ENCODE results near the gene AMDHD2.
A peak's percentile ranks its signal among the peaks of the same experiment; 100 is the strongest.
"Not testable (repeated sequence)": the region's sequence is repeated elsewhere in the genome, so short reads cannot be mapped to it uniquely, and the experiment has no call there.

The AMDHD2 gene

DNA sequence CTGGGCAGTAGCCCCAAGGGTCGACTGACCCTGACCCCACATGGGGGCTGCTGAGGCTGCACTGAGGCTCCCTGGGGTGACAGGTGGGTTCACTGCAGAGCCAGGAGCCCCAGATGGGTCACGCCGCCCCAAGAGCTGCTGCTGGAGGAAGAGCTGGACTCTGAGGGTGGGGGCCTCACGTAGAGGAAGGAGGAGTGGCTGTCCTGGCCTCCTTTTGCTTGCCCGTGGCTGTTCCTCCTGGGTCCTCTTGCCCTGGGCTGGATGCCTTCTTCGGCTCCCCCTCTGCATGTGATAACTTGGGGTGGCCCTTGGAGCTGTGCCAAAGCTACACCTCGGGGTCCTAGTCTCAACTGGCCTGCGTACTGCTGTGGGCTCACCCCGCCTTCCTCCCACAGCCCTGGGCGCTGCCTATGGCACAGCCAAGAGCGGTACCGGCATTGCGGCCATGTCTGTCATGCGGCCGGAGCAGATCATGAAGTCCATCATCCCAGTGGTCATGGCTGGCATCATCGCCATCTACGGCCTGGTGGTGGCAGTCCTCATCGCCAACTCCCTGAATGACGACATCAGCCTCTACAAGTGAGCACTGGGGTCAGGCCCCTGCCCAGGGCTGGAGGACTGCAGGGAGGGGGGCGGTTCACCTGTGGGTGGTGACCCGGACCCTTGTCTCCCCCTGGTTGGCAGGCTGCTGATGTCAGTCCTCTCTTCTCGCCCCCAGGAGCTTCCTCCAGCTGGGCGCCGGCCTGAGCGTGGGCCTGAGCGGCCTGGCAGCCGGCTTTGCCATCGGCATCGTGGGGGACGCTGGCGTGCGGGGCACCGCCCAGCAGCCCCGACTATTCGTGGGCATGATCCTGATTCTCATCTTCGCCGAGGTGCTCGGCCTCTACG, 1.1 kb upstream of the AMDHD2 start:
- no peak for DNase-seq

DNA sequence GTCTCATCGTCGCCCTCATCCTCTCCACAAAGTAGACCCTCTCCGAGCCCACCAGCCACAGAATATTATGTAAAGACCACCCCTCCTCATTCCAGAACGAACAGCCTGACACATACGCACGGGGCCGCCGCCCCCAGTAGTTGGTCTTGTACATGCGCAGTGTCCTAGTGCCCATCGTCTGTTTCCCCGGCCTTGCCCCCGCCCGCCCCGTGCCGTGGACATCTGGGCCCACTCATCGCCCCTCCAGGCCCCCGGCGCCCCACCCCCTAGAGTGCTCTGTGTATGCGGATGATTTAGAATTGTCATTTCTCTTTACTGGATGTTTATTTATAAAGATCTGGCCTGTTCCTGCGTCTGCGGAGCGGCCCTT, 475 bp upstream of the AMDHD2 start:
- DNase-seq = no peak

DNA sequence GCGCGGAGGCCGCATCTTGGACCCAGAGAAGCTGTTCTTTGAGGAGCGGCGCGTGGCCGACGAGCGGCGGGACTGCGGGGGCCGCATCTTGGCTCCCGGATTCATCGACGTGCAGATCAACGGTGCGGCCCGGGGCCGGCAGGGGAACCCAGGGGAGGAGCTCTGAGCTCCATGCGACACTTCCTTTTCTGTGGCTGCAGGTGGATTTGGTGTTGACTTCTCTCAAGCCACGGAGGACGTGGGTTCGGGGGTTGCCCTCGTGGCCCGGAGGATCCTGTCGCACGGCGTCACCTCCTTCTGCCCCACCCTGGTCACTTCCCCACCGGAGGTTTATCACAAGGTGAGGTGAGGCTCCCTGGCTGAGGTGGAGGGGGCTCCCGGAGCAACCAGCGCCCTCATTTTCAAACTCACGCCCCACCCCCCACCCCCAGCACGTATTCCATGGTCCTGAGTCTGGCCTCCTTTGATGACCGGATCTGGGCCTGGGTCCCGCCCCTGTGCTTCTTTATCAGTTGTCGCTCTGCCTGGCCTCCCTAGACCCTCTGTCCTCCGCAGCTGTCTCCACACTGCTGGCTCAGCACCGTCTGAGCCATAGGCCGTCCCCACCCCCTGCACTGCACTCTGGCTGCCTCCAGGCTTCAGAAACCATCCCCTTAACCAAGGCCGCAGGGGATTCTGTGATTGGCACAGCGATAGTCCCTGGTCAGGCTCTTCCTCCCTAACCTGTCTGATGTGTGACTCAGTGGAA, 787 bp downstream of the AMDHD2 start:
- DNase-seq = peak; percentile 57

DNA sequence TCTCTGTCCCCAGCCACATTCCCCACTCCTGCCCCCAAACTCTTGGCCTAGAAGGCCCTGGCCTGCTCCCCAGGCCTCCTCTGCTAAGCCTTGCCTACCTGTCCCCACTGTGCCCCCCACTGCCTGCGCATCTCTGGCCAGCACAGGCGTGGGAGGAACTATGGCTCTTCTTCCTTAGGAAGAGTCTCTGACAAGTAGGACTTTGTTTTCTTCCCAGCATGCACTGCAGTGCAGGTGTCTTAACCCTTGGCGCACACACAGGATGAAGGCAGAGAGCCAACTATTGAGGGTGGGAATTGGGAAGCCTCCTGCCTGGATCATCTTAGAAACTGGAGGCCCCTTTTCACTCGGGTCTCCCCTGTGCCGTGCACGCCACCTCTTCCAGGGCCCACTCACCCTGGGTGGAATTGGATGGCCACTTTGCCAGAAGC, 3.6 kb downstream of the AMDHD2 start:
- DNase-seq = no peak

DNA sequence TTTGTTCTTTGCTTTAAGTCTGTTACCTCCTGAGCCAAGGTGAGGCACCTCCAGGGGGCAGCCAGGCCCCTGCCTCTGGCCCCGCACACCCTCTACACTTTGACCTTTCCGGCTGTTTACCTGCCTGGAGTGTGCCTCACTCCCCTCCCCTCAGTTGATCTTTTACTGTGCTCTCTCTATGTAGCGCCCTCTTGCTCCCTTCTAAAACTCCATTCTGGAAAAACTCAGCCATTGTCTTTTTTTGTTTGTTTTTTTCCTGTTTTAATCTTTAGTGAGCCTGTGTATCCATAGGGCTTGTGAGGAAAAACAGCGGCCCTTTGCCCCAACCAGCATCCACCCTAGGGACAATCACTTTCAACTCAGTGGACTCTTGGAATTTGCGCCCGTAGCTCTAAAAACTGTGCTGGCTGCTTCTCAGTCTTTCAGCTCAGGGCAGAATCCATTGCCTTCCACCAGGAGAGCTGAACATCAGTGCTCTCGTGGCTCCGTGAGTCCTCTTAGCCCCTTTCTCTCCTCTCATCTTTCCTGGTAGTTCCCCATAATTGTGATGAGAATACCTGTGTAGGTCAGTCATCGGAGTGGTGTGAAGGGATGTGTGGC, 4.3 kb downstream of the AMDHD2 start:
- no peak for DNase-seq

DNA sequence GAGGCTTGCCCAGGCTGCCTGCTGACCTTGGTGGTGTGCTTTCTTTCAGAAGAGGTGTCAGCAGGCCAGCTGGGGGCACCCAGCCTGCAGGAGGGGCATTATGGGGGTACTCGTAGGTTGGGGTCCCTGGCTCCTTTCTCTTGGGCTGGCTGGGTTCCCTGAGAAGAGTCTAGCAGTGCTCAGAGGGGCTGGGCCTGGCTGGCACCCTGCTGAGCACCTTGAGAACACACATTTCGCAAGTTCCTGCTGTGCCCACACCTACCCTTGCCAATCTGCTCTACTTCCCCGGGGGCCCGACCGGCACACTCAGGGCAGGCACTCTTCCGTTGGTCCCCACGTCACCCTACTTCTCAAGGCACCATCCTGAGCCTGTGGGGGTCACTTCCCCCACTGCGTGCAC, 6.0 kb downstream of the AMDHD2 start:
- no peak for DNase-seq

DNA sequence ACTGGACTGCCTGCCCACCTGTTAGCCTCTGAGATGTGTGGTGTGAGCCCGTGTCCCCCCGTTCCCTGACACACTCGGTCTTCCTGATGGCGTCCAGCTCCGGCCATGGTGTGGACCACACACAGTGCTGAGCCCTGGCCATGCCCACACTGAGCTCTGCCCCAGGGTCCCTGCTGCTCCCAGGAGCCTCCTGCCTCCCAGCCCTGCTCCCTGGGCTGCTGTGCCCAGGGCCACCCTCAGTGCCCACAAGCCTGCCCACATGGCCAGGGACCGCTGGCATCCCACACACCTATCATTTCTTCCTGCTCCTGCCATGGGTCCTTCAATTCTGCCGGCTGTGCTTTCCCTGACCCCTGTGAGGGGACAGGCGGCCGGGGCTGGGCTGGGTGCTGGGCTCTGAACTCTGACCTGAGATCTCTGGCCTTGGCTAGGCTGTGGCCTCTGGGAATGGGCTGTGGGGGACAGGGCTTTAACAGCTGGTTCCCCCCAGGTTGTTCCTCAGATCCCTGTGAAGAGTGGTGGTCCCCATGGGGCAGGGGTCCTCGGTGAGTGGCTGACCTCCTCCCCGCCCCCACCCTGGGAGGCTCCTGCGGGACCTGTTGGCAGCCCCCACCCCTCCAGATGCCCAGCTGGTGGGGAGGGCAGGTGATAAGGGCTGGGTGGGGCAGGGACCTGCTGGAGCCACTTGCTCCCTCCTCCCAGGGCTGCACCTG, 7.1 kb downstream of the AMDHD2 start:
- no peak for DNase-seq

DNA sequence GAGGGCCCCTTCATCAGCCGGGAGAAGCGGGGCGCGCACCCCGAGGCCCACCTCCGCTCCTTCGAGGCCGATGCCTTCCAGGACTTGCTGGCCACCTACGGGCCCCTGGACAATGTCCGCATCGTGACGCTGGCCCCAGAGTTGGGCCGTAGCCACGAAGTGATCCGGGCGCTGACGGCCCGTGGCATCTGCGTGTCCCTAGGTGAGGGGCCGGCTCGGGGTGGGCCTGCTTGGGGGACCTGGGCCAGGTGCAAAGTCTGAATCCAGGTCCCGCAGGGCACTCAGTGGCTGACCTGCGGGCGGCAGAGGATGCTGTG, 7.6 kb downstream of the AMDHD2 start:
- no peak for DNase-seq

DNA sequence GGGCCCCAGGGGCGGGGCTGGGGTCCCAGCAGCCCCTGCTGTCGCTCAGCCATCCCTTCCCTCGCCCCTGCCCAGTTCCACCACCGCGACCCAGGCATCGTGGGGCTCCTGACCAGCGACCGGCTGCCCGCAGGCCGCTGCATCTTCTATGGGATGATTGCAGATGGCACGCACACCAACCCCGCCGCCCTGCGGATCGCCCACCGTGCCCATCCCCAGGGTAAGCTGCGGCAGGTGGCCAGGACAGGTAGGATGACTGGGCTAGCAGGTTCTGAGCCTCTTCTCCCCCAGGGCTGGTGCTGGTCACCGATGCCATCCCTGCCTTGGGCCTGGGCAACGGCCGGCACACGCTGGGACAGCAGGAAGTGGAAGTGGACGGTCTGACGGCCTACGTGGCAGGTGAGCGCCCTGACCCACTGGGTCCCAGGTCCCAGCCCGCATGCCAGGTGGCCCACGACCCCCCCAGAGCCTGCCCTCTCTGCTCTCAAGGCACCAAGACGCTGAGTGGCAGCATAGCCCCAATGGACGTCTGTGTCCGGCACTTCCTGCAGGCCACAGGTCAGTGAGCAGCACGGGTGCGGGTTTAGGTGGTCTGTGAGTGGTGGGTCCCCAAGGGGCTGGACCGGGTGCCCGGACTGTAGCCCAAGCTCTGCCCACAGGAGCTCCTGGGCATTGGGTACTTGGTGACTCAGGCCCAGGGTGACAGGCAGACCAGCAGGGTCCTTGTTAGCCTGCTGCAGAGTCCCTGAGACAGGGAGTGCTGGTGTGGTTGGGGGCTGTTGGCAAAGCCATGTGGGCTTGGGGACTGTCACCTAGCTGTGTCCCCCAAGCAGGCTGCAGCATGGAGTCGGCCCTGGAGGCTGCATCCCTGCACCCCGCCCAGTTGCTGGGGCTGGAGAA, 8.2 kb downstream of the AMDHD2 start:
- DNase-seq = no peak

DNA sequence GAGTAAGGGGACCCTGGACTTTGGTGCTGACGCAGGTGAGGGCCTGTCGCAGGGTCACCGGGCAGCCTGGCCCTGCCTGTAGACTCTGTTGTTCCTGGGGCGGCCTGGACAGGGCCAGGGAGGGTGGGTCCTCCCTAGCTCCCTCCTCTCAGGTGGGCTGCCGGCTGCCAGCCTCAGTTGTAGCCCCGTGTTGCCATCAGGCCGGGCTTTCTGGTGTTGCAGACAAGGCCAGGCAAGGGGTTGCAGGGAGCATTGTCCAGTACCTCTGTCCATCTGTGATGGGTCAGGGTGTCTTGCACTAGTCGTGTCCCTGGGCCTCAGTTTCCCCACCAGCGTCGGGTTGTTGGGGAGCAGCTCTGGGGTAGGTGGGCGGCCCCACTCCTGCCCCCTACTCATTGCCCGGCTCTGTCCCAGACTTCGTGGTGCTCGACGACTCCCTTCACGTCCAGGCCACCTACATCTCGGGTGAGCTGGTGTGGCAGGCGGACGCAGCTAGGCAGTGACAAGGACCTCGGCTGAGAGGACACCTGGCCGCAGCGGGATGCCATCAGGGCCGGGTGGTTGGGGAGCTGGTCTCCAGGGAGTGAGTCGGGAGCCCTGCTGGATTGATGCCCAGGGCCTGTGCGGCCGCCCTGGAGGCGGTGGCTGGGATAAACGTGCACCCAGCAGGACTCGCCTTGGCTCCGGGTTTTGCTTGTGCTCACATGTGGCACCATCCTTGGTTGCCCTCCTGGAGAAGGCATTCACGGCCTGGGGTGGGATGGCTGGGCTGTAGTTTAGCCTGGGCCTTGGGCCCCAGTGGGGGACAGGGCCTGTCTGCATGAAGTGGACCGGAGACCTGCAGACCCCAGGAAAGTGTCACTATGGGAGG, 9.1 kb downstream of the AMDHD2 start:
- DNase-seq = no peak

DNA sequence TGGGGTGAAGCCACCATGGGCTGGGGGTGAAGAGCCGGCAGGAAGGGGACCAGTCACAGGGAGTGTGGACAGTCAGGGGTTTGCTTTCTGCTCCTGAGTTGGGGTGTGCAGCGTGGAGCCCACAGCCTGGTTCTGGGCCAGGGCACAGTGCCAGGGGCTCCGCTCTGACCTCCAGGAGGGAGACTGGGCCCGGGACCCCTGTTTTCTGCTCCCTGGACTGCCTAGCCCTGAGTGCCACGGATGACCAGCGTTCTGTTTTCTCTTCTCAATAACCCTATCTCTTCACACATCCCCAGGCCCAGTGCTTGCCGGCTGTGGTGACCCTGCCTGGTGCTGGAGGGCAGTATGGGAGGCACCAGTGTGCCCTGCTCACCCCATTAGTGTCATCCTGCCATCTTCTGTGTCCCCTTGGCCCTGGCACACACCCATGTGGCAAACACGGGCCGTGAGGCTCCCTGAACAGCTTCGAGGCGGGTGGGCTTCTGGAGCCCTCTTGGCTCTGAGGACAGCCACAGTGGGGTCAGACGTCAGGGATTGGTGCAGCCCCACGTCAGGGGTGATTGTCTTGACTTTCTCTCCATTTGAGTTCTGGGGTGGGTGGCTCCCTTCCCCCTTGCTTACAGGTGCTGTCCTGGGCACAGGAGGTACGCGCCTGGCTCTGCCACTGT, 9.9 kb downstream of the AMDHD2 start:
- DNase-seq = no peak

DNA sequence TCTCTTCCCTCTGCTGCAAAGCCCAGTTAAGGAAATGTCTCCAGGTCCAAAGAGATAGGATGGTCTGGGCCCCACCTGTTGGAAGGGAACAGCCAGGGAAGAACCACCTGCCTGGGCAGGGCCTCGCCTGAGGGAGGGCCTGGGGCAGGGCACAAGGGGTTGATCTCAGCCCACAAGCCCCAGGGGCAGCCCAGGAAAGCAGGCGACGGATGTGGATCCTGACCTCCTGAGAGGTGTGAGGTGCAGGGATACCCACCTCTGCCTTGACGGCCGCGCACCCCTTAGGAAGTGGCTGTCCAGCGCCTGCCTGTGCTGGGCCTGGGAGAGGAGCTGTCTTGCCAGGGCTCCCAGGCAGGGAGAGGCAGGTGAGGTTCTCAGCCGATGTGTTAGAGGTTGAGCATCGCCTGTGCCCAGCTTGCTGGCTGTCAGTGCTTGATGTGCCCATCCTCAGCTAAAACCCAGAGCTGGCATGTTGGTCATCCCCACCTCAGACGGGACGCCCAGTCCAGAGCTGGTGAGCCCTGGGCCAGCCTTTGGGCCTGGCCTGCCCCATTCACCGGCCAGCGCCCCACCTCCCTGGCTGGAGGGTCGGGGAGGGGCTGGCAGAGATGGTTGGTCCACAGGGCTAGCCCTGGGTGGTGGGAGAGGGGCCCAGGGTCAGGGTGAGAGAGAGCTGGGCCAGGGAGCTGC, 10.6 kb downstream of the AMDHD2 start:
- DNase-seq = no peak

DNA sequence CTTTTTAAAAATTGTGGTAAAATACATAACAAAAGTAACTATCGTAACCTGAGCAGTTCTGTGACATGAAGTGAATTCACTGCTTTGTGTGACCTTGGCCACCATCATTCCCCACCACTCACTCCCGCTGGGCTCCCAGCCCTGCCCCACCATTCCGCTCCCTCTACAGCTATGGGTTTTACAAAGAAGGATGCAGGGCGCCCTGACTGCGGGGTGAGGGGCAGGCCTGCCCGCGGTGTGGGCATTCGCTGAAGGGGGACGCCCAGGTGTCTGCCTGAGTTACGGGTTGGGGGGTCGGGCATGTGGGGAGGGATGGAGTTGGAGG, 11.2 kb downstream of the AMDHD2 start, which contains the start of gene CEMP1:
CEMP1 (minus strand) TSS at position 38 of the 325 bp plus-strand sequence. CDS start 335 bp downstream, outside the sequence.
- no peak for DNase-seq

DNA sequence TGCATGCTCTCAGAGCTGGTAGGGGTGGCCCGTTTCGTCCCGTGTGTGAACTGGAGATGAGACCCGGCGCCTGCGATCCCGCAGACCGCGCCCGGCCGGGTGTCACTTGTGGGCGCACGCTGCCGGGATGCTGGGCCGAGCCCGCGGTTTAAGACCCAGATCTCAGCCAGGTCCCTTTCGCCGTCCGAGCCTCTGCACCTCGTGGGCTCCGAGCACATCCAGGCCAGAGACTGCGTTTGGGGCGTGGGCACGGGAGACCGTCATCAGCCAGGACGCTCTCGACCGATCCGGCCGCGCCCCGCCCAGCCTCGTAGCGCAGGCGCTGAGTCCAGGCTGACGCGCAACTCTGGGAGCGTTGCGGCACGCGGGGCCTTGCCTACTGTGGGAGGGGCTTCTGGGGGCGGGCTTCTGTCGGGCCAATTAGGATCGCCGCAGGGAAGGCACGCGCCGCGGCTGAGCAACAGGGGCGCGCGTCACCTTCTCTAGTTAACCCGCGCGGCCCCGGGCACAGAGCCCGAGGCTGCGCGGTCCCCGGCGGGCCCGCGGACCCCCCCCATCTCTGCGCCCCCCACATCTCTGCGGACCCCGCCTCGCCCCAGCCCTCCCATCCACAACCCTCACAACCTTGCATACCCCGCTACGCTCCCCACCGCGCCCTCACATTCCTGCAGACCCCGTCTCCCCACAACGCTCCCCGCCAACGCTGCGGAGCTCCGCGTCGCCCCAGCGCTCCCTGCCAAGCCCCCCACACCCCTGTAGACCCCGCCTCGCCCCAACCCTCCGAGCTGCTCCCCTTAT, 11.7 kb downstream of the AMDHD2 start:
- peak; percentile 96 for DNase-seq

DNA sequence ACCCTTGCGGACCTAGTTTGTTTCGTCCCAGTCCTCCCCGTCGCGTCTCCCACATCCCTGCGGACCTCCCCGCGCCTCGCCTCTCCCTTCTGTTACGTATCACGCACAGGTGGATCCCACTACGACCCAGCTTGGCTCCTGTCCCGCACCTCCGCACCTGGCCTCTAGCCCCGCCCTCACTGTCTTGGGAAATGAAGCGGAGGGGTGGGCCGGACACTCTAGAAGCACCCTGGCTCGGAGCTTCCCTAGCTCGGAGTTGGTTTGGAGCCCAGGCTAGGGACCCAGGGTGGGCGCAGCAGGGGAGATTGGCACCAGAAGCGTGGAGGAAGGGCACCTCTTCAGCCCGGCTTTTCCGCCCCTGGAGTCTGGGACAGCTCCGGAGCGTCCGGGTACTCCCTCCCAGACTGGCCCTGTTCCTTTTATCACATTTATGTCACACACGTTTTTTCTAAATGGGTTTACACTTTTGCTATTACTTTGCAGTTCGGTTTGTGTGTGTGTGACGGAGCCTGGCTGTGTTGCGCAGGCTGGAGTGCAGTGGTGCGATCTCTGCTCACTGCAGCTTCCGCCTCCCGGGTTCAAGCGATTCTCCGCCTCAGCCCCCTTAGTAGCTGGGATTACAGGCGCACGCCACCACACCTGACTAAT, 12.4 kb downstream of the AMDHD2 start:
- peak; percentile 68 for DNase-seq

DNA sequence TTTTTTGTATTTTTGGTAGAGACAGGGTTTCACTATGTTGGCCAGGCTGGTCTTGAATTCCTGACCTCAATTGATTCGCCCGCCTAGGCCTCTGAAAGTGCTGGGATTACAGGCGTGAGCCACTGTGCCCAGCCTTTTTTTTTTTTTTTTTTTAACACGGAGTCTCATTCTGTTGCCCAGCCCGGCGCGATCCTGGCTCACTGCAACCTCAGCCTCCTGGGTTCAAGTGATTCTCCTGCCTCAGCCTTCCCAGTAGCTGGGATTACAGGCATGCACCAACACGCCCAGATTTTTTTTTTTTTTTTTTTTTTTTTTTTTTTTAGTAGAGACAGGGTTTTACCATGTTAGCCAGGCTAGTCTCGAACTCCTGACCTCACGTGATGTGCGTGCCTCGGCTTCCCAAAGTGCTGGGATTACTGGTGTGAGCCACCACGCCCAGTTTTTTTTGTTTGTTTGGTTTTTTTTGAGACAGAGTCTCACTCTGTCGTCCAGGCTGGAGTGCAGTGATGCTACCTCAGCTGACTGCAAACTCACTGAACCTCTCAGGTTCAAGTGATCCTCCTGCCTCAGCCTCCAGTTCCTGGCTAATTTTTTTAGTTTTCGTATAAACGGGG, 13.1 kb downstream of the AMDHD2 start:
- not testable (repeated sequence) for DNase-seq

DNA sequence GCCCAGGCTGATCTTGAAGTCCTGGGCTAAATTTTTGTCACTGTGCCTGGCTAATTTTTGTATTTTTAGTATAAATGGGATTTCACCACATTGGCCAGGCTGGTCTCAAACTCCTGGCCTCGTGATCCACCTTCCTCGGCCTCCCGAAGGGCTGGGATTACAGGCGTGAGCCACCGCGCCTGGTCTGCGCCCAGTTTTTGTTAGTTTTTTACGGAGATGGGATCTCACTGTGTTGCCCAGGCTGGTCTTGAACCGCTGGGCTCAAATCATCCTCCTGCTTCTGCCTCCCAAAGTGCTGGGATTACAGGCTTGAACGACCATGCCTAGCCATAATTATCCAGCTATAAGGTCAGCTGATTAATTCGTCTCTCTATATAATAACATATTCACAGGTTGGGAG, 13.7 kb downstream of the AMDHD2 start:
- DNase-seq = no peak

DNA sequence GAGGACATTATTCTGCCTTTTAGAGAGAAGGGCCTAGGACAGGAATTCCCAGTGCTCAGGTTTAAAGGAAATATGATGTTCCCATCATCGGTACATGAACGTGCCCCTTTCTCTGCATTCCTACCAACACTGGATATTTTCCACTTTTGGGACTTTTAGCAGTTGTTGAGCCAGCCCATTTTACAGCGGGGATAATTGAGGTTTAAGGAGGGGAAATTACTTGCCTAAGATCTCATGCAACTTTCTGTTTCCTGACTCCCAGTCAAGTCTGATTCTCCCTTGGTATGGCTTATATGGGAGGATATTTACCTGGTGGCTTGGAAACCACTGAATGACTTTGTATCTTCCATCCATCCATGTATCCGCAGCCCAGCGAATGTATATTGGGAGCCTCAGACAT, 14.2 kb downstream of the AMDHD2 start:
- not testable (repeated sequence) for DNase-seq

Data from CD4-positive, alpha-beta T cell treated with Interleukin-4 for 4 hours (primary cell).